ENCODE results near the gene CLMN.

GRCh38 chr14:95265106-95266094, 54.3 kb downstream of the CLMN start:
- TF ChIP-seq CTCF (IDR thresholded peaks at IDR 0.05) (no peak), POLR2A (IDR thresholded peaks at IDR 0.05) (no peak)

All from vagina (tissue), 2 donors.